Medulla oblongata (tissue), 1 donor: ENCODE data around the gene PANX3.
"Not testable (repeated sequence)": the region's sequence is repeated elsewhere in the genome, so short reads cannot be mapped to it uniquely, and the experiment has no call there.

Experiments used
- DNase-seq: peaks from one replicate; pipeline ENCODE4 v3.0.0-alpha.2; 2015; ENCODE audit errors: extremely low spot score

PANX3 gene, protein sequence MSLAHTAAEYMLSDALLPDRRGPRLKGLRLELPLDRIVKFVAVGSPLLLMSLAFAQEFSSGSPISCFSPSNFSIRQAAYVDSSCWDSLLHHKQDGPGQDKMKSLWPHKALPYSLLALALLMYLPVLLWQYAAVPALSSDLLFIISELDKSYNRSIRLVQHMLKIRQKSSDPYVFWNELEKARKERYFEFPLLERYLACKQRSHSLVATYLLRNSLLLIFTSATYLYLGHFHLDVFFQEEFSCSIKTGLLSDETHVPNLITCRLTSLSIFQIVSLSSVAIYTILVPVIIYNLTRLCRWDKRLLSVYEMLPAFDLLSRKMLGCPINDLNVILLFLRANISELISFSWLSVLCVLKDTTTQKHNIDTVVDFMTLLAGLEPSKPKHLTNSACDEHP

GRCh38 chr11:124611064-124611463 lies at the start of gene PANX3:
PANX3 (plus strand) TSS chr11:124611428; CDS start chr11:124611557, 129 bp downstream.
- no peak for DNase-seq

DNA sequence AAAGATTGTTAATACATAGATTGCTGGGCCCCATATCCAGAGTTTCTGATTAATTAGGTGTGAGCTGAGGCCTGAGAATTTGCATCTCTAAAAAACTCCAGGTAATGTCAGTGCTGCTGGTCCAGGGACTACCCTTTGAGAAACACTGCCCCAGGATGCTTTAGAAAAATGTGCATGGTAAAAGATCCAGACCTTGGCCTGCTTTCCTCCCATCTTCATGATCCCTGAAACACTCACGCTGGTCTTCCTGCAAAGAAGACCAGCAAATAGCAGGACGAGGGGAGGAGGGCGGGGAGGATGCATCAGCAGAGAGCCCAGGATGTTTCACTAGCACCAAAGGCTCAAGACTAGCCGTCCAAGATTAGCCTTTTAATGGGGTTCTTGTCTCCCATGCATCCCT lies 41.5 kb upstream of the PANX3 start, which contains the start of gene OR8A1:
TSS of gene OR8A1 (plus strand) at position 301 of the 400 bp plus-strand sequence. CDS start 123 bp downstream, outside the sequence.
- no peak for DNase-seq

DNA sequence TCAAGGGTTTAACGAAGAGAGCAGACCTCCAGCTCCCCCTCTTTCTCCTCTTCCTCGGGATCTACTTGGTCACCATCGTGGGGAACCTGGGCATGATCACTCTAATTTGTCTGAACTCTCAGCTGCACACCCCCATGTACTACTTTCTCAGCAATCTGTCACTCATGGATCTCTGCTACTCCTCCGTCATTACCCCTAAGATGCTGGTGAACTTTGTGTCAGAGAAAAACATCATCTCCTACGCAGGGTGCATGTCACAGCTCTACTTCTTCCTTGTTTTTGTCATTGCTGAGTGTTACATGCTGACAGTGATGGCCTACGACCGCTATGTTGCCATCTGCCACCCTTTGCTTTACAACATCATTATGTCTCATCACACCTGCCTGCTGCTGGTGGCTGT lies 41.1 kb upstream of the PANX3 start:
- no peak for DNase-seq

GRCh38 chr11:124577716-124578427 lies 33.4 kb upstream of the PANX3 start:
- DNase-seq, result no peak

GRCh38 chr11:124578761-124579160 lies 32.5 kb upstream of the PANX3 start:
- no peak for DNase-seq

- no peak for DNase-seq
These were observed 29.4 kb upstream of the PANX3 start for GRCh38 chr11:124581817-124582216.

GRCh38 chr11:124582565-124582964 lies 28.7 kb upstream of the PANX3 start:
- DNase-seq, result no peak

DNA sequence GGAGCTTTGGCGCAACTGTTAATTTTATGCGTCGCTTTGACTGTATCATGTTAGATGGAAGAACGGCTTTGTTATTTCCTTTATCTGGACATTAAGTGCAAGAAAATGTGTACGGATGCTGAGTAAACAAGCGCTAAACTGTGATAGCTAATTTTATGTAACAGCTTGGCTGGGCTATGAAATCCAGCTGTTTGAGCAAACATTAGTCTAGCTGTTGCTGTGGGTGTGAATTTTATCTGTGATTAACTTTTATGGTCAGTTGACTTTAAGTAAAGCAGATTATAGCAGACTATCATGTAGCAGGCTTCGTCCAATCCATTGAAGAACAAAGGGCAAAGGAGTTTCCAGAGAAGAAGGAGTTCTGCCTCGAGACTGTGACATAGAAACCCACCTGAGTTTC lies 27.4 kb upstream of the PANX3 start:
- DNase-seq, result no peak

DNA sequence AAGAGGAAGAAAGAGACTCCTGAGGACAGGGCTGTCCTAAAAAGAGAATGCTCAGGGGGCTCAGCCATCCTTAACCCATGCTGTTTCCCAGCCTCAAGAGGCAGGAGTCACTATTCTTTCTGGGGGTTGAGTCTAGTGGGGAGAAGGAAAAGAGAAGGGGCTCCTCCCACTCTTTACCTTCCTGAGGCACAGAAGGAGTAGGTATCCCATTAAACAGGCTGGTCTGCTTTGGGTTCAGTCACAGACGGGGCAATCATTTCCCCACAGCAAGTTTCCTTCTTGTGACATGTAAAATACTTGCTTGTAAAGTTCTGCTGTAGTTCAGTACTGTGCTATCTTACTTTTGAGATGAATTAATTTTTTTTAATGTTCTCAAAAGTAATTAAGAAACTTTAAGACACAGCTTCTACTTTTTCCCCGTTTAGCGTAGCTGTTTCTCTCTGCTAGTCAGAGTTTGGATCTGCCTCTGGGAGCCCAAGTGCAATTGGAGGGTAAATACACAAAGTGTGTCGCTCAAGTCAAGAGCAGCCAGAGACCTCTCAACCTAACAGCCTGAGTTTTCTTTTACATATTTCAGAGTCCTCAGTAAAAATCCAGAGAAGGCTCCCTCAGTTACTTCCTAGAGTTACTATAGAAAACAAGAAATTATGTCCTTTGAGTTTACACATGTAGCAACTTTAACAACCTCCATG lies 26.4 kb upstream of the PANX3 start:
- no peak for DNase-seq

- DNase-seq, result peak; percentile 76
These were observed 24.9 kb upstream of the PANX3 start for GRCh38 chr11:124586238-124586860.

- no peak for DNase-seq
These were observed 19.8 kb upstream of the PANX3 start for GRCh38 chr11:124591430-124591829.

- DNase-seq, result no peak
These were observed 18.6 kb upstream of the PANX3 start for GRCh38 chr11:124592627-124593026.

GRCh38 chr11:124595302-124595701 lies 15.9 kb upstream of the PANX3 start:
- no peak for DNase-seq

GRCh38 chr11:124597626-124598025 lies 13.6 kb upstream of the PANX3 start:
- no peak for DNase-seq

DNA sequence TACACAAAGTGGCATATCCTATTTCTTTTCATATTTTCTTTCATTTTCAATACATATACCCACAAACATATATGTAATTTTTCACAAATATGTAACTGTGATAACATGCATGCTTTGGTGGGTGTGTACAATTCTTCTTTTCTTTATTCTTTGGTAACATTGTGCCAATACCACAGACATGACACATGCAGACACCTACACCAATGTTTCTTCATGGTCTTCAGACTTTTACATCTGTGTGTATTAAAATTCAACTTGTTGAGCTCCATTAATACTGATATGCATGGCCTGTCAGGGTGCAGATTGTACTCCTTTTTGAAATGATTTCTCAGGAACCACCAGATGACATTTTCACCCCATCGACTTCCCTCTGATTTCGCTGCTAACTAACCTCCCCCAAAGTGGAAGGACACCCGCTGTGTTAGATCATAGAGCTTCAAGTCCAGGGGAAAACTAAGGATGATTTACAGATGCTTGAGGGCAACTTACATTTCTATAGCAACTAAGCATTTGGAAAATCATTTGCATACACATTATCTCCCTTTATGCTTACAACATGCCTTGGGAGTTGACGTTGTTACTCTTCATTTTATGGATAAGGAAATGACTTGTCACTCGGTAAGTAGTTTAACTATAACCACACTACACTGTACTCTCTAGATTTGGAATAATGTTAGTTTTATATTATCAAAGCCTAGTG lies 10.5 kb upstream of the PANX3 start:
- no peak for DNase-seq

DNA sequence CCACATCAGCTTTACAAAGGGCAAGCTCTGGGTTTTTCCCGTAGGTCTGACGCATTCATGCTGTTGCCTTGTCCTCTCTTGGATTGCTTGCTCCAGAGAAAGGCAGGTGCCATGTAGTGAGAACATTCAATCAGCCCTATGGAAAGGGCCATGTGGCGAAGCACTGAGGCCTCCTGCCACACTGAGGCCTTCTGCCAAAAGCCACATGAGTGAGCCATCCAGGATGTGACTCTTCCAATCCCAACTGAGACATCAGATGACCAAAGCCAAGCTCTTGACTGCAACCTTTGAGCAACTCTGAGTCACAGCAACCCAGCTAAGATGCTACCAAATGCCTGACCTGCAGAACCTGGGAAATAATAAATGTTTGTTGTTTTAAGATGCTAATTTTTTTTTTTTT lies 9.0 kb upstream of the PANX3 start:
- DNase-seq, result no peak

DNA sequence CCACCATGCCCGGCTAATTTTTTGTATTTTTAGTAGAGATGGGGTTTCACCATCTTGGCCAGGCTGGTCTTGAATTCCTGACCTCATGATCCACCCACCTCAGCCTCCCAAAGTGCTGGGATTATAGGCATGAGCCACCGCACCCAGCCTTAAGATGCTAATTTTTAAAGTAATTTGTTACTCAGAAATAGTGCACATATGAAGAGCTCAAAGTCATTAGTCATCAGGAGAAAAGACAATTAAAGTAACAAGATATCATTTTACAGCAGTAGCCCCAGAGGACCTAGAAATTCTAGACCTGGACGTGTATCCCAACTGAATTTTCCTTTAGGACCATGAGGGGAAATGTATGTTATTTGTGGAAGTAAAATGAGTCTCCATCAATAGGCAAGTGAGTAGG lies 8.5 kb upstream of the PANX3 start:
- DNase-seq, result not testable (repeated sequence)

DNA sequence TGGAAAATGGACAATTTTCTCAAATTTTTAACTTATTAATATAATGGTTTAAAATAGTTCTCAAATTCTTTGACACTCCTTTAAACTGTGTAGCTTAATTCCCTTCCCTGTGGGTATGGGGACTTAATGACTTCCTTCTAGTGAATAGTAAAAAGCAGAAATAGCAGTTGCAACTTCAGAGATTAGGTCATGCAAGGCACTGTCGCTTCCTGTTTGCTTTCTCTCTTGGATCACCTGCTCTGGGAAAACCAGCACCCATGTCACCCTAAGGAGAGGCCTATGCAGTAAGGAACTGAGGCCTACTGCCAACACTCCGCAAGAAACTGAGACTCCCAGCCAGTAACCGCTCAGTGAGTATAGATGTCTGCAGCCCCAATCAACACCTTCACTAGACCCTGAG lies 5.5 kb upstream of the PANX3 start:
- peak; percentile 71 for DNase-seq

DNA sequence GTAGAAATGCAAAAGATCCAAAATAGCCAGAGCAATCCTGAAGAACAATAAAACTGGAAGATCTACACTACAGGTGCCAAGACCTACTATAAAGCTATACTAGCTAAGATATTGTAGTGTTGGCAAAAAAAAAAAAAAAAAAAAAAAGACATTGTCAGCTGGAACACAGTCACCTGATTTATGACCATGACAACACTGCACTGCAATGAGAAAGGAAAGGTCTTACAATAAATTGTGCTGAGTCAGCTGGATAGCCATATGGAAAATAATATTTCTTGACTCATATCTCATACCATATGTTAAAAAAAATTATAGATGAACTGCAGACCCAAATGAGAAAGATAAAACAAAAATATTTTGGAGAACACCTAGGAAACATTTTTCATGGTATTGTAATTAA lies 3.1 kb upstream of the PANX3 start:
- no peak for DNase-seq

GRCh38 chr11:124610295-124610694 lies 933 bp upstream of the PANX3 start:
- no peak for DNase-seq

DNA sequence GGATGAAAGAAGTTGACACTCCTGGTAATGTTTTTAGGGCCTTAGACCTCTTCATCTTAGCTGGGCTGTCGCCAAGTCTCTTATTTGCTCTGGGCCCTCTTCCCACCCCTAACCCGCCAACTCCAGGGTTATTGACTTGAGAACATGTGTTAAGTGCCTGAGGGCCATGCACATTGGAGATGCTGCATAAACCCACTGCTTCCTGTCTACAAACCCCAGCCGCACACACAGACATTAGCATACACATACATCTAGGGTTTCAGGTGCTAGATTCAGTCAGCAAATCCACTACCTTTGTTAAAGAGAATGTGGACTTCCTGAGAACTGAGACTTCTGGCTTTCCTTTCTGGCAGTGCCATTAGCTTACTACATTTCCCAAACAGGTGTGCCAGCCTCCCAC lies 817 bp downstream of the PANX3 start:
- no peak for DNase-seq
